Smooth muscle cell (in vitro differentiated cells): ENCODE results near the gene PID1. TPM values are rescaled to one million over a fixed set of nuclear protein-coding genes. Genes with fewer than 3 reads are reported as not detected.

Experiments used
- DNase-seq: peaks from one replicate; lab custom pipeline; 2025; ENCODE audit not compliant: unreplicated experiment; lab: John Stamatoyannopoulos, UW
- H2AFZ ChIP-seq: fragments of 200-600 bp; sonication (generic); 2 replicates; pipeline ENCODE4 v1.6.0; 2016; ENCODE audit warnings: antibody characterized with exemption, low read depth, mild to moderate bottlenecking
- H3F3A ChIP-seq: fragments of 200-600 bp; sonication (generic); 2 replicates; pipeline ENCODE4 v1.6.0; 2017; ENCODE audit warnings: antibody characterized with exemption, low read depth
- H3K27ac ChIP-seq: fragments of 200-600 bp; sonication (generic); 2 replicates; pipeline ENCODE4 v1.5.1; 2016; ENCODE audit warnings: low read depth, mild to moderate bottlenecking
- H3K27me3 ChIP-seq: fragments of 200-600 bp; sonication (generic); 2 replicates; pipeline ENCODE4 v1.6.1; 2016; ENCODE audit warnings: low read depth, mild to moderate bottlenecking
- H3K36me3 ChIP-seq: fragments of 200-600 bp; sonication (generic); 2 replicates; pipeline ENCODE4 v1.5.1; 2016; ENCODE audit warnings: low read depth
- H3K4me1 ChIP-seq: fragments of 200-600 bp; sonication (generic); 2 replicates; pipeline ENCODE4 v1.5.1; 2016; ENCODE audit warnings: low read depth
- H3K4me2 ChIP-seq: fragments of 200-600 bp; sonication (generic); 2 replicates; pipeline ENCODE4 v1.6.0; 2016; ENCODE audit warnings: mild to moderate bottlenecking
- H3K4me3 ChIP-seq: fragments of 200-600 bp; sonication (generic); 2 replicates; pipeline ENCODE4 v1.5.1; 2016; ENCODE audit warnings: mild to moderate bottlenecking
- H3K79me2 ChIP-seq: fragments of 200-600 bp; sonication (generic); 2 replicates; pipeline ENCODE4 v1.6.0; 2016; ENCODE audit warnings: low read depth, mild to moderate bottlenecking
- H3K9ac ChIP-seq: fragments of 200-600 bp; sonication (generic); 2 replicates; pipeline ENCODE4 v1.6.0; 2016; ENCODE audit warnings: low read depth
- H3K9me3 ChIP-seq: fragments of 200-600 bp; sonication (generic); replicated peaks from 2 replicates; pipeline ENCODE4 v1.5.1; 2016; ENCODE audit warnings: low read depth
- H4K20me1 ChIP-seq: fragments of 200-600 bp; sonication (generic); 2 replicates; pipeline ENCODE4 v1.6.0; 2016; ENCODE audit warnings: low read depth
- WGBS: methylation state at CpG from one replicate; pipeline ENCODE4 v1.1.7; 2016; ENCODE audit warnings: low lambda C conversion rate; 5-methylcytosine and 5-hydroxymethylcytosine counted together
- polyA plus RNA-seq: library from polyadenylated mRNA; unstranded; fragments of >200 nt; fragmentation: Nextera tagmentation; extraction: Ambion mirVana; gene quantifications from 2 replicates; pipeline ENCODE4 v1.2.1, GENCODE V29; 2016
- total RNA-seq: library from RNA; depleted of rRNA; stranded (reverse); fragments of >200 nt; gene quantifications from 2 replicates; pipeline ENCODE4 v1.2.3, GENCODE V29; 2014
- TF ChIP-seq, protein P1 (sequence below): fragments of 200-600 bp; sonication (generic); IDR thresholded peaks from 2 replicates; pipeline ENCODE4 v1.5.1; 2017; ENCODE audit warnings: borderline replicate concordance, mild to moderate bottlenecking, antibody characterized with exemption; ENCODE audit not compliant: insufficient read depth, poor library complexity, severe bottlenecking

PID1 gene
- total and polyA plus RNA-seq, 2 experiments from 2014 or later = 18.1 to 45.3 TPM

- Histone ChIP-seq H3K9ac (no peak overlapping the region), H3K4me3 (no peak overlapping the region), H2AFZ (no peak overlapping the region), H4K20me1 (peaks cover 59% of the 10 kb centered on the region), H3K36me3 (peaks cover 2% of the 10 kb centered on the region), H3K27me3 (no peaks in the 10 kb centered on the region), H3K27ac (no peak overlapping the region), H3K4me1 (no peaks in the 10 kb centered on the region), H3K79me2 (peaks cover 83% of the 10 kb centered on the region), H3F3A (no peaks in the 10 kb centered on the region), H3K4me2 (no peak overlapping the region), H3K9me3 (no peaks in the 10 kb centered on the region)
- no peak for DNase-seq
- TF ChIP-seq, protein P1, sequence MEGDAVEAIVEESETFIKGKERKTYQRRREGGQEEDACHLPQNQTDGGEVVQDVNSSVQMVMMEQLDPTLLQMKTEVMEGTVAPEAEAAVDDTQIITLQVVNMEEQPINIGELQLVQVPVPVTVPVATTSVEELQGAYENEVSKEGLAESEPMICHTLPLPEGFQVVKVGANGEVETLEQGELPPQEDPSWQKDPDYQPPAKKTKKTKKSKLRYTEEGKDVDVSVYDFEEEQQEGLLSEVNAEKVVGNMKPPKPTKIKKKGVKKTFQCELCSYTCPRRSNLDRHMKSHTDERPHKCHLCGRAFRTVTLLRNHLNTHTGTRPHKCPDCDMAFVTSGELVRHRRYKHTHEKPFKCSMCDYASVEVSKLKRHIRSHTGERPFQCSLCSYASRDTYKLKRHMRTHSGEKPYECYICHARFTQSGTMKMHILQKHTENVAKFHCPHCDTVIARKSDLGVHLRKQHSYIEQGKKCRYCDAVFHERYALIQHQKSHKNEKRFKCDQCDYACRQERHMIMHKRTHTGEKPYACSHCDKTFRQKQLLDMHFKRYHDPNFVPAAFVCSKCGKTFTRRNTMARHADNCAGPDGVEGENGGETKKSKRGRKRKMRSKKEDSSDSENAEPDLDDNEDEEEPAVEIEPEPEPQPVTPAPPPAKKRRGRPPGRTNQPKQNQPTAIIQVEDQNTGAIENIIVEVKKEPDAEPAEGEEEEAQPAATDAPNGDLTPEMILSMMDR = no peak
- 61% methylated on average over 4 of the region's 4 CpGs for WGBS
These were observed 16.9 kb downstream of the PID1 start for GRCh38 chr2:229254206-229254605.

DNA sequence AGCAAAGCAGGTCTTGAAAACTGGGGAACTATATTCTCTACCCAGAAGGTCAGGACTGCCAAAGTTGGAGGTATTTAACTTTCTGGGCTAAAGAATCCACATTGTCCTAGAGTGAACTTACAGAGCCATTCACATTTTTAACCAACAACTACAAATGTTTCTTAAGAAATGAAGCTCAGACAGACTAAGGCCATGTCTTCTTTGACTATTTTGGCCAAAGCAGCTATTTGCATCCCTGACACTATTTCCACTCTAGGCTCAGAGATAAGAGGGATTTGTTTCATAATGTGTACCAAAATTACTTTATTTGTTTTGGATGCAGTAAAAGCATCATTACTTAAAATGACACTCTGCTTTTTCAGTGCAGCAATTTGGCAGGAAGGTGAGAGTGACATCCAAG, 18.1 kb downstream of the PID1 start:
- no peak for DNase-seq
- Histone ChIP-seq H4K20me1 (peaks cover 70% of the 10 kb centered on the region), H3K4me1 (no peaks in the 10 kb centered on the region), H2AFZ (no peak overlapping the region), H3K27ac (no peak overlapping the region), H3K4me2 (no peak overlapping the region), H3K4me3 (no peak overlapping the region), H3K36me3 (no peaks in the 10 kb centered on the region), H3K27me3 (no peaks in the 10 kb centered on the region), H3F3A (no peaks in the 10 kb centered on the region), H3K9ac (no peak overlapping the region), H3K9me3 (no peaks in the 10 kb centered on the region), H3K79me2 (peaks cover 79% of the 10 kb centered on the region)
- TF ChIP-seq, protein P1 = no peak

GRCh38 chr2:229252280-229252679, 18.8 kb downstream of the PID1 start:
- WGBS = 77% methylated on average over 1 of the region's 1 CpG
- H3F3A ChIP-seq = no peaks in the 10 kb centered on the region
- H3K27ac ChIP-seq = no peak overlapping the region
- peaks cover 75% of the 10 kb centered on the region for H3K79me2 ChIP-seq
- no peaks in the 10 kb centered on the region for H3K4me1 ChIP-seq
- H3K4me2 ChIP-seq = no peak overlapping the region
- no peak for DNase-seq
- no peaks in the 10 kb centered on the region for H3K36me3 ChIP-seq
- H3K27me3 ChIP-seq = no peaks in the 10 kb centered on the region
- no peak overlapping the region for H3K9ac ChIP-seq
- no peak overlapping the region for H2AFZ ChIP-seq
- TF ChIP-seq, protein P1 = no peak
- peaks cover 74% of the 10 kb centered on the region for H4K20me1 ChIP-seq
- no peak overlapping the region for H3K4me3 ChIP-seq
- H3K9me3 ChIP-seq = no peaks in the 10 kb centered on the region

GRCh38 chr2:229249536-229249935, 21.6 kb downstream of the PID1 start:
- TF ChIP-seq, protein P1 = no peak
- no peak overlapping the region for H3K27ac ChIP-seq
- no peak overlapping the region for H3K4me2 ChIP-seq
- H3F3A ChIP-seq = no peaks in the 10 kb centered on the region
- no peak overlapping the region for H2AFZ ChIP-seq
- no peak overlapping the region for H3K9ac ChIP-seq
- no peak for DNase-seq
- peaks cover 74% of the 10 kb centered on the region for H3K79me2 ChIP-seq
- no peaks in the 10 kb centered on the region for H3K4me1 ChIP-seq
- WGBS = 94% methylated on average over 3 of the region's 3 CpGs
- peaks cover 65% of the 10 kb centered on the region for H4K20me1 ChIP-seq
- no peaks in the 10 kb centered on the region for H3K27me3 ChIP-seq
- no peak overlapping the region for H3K4me3 ChIP-seq
- no peaks in the 10 kb centered on the region for H3K9me3 ChIP-seq
- no peaks in the 10 kb centered on the region for H3K36me3 ChIP-seq
